ENCODE measurements around the gene C1orf21.

C1orf21 gene

DNA sequence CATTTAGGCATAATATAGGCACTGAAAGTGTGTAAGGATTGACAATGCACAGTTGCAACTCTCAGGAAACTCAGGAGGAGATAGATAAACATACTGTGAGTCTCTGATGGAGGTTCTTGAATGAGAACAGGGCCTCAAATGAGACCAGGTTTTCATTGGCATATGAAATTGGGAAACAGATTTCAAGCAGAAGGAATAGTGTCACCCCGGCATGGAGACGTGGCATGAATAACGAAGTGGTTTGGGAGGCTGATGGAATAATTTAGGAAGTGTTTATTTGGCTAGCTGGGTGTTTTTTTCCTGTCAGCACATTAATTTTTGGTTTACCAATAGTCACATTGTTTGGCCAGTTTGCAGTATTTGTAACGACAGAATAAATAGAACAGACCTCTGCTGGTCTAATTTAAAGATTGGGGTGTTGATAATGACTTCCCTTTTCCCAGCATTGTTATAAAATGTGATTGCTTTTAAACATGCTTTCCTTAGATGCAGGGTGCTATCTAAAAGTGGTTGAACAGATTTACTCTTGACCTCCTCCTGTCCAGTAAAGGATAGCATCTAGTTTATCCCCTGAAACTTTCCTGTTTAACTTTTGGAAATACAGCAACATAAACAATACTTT is 132.0 kb downstream of the C1orf21 start:
- no peak for TF ChIP-seq CTCF (IDR thresholded peaks at IDR 0.05; ENCODE audit: control insufficient read depth, insufficient read depth, low read depth, low read length, missing control alignments)
- DNase-seq (ENCODE audit: low read depth): no peak
- no peak overlapping the region for H3K4me3 ChIP-seq (ENCODE audit: control insufficient read depth, low read depth, low read length)

DNA sequence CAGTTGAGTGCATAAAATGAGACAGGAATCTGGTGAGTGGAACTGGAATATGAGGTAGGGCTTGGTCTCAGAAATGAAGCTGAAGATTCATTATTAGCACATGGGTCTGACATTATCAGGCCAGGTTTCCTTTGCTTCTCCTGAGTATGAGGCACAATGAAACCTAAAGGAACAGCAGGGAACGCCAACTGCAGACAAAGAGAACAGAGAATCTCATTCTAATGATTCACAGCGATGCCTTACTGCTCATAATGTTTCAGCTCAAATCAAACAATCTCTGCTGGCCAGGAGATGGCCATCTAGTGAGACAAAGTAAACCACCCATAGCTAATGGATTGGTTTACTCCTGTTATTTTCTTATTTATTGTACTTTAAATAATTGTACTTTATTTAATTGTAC is 133.5 kb downstream of the C1orf21 start:
- TF ChIP-seq CTCF (IDR thresholded peaks at IDR 0.05; ENCODE audit: control insufficient read depth, insufficient read depth, low read depth, low read length, missing control alignments): no peak
- DNase-seq (ENCODE audit: low read depth): no peak
- H3K4me3 ChIP-seq (ENCODE audit: control insufficient read depth, low read depth, low read length): no peak overlapping the region

DNA sequence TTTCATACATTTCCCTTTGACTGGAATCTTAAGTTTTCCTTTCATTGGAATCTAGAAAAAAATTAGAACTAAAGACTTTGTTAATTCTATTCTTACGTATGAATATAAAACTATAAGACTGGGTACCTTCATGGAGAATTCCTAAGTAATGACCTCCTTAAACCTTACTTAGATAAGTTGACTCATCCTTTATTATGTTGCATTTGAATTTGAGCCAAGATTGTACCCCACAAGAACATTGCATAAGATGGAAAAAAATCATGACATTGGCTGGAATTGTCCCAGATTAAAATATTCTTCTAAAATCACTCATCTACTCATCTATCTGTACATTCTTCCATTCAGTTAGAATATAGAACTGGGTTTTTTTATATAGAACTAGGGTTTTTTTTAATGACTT is 137.4 kb downstream of the C1orf21 start:
- TF ChIP-seq CTCF (IDR thresholded peaks at IDR 0.05; ENCODE audit: control insufficient read depth, insufficient read depth, low read depth, low read length, missing control alignments): no peak
- H3K4me3 ChIP-seq (ENCODE audit: control insufficient read depth, low read depth, low read length): no peak overlapping the region
- no peak for DNase-seq (ENCODE audit: low read depth)

GRCh38 chr1:184527402-184527801 is 140.6 kb downstream of the C1orf21 start:
- TF ChIP-seq CTCF (IDR thresholded peaks at IDR 0.05; ENCODE audit: control insufficient read depth, insufficient read depth, low read depth, low read length, missing control alignments): no peak
- H3K4me3 ChIP-seq (ENCODE audit: control insufficient read depth, low read depth, low read length): no peak overlapping the region

DNA sequence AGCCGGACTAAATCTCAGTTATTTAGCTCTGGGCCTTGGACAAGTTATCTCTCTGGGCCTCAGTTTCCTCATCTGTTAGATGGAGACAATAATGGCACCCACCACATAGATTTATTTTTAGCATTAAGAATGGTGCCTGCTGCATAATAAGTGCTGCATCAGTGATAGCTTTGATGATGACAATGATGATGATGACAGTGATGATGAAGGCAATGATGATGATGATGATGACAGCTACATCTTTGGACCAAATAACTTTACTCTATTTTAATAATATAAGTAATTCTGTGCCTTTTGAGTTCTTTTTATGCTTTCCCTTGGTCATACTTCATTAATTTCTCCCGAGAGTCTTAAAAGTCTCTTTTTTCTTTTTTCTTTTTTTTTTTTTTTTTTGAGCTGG is 143.4 kb downstream of the C1orf21 start:
- DNase-seq (ENCODE audit: low read depth): no peak
- TF ChIP-seq CTCF (IDR thresholded peaks at IDR 0.05; ENCODE audit: control insufficient read depth, insufficient read depth, low read depth, low read length, missing control alignments): no peak
- no peak overlapping the region for H3K4me3 ChIP-seq (ENCODE audit: control insufficient read depth, low read depth, low read length)

More at GRCh38 chr1:184527402-184527801, 140.6 kb downstream of the C1orf21 start:
- DNase-seq (ENCODE audit: low read depth): no peak

DNA sequence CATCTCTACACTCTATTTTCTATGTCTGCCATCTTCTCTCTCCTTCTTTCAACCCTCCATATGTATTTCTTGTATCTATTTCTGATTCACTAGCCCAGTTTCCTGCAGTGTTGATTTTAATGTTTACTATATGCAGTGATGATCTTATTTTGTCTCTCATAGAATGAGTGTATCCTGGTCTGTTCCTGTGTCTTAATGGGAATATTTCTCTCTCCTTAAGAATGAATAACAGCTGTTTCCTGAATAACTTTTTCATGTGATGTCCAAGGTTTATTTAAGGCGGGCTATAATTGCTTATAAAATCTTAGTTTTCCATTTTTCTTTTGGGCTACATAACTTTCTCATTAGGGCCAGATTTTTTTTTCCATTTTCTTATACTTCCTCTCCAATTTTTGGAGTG is 144.5 kb downstream of the C1orf21 start:
- H3K4me3 ChIP-seq (ENCODE audit: control insufficient read depth, low read depth, low read length): no peak overlapping the region
- TF ChIP-seq CTCF (IDR thresholded peaks at IDR 0.05; ENCODE audit: control insufficient read depth, insufficient read depth, low read depth, low read length, missing control alignments): no peak
- DNase-seq (ENCODE audit: low read depth): no peak

GRCh38 chr1:184532199-184532598 is 145.4 kb downstream of the C1orf21 start:
- TF ChIP-seq CTCF (IDR thresholded peaks at IDR 0.05; ENCODE audit: control insufficient read depth, insufficient read depth, low read depth, low read length, missing control alignments): no peak
- DNase-seq (ENCODE audit: low read depth): no peak
- no peak overlapping the region for H3K4me3 ChIP-seq (ENCODE audit: control insufficient read depth, low read depth, low read length)
